ENCODE results near the gene RAB25. TPM values are rescaled to one million over a fixed set of nuclear protein-coding genes. Genes with fewer than 3 reads are reported as not detected.
A peak's percentile ranks its signal among the peaks of the same experiment; 100 is the strongest.

Gene RAB25
- total RNA-seq, 3 donors from 2014 or later (not counting 1 experiment from before 2014, with no cell fraction given): 0.82 TPM; not detected in 2

GRCh38 chr1:156103521-156103947, 42.6 kb downstream of the RAB25 start:
- Histone ChIP-seq H3K27me3 (ENCODE audit: control insufficient read depth, insufficient read depth, low read length) (no peaks in the 10 kb centered on the region), H3K36me3 (ENCODE audit: control insufficient read depth, insufficient read depth, low read length) (no peaks in the 10 kb centered on the region), H3K9me3 (ENCODE audit: control insufficient read depth, insufficient read depth, low read length) (no peaks in the 10 kb centered on the region), H3K4me1 (ENCODE audit: control insufficient read depth, insufficient read depth, low read length) (peaks cover 40% of the 10 kb centered on the region), H3K27ac (ENCODE audit: low read length) (no peak overlapping the region), H3K4me3 (ENCODE audit: low read length) (no peak overlapping the region)
- TF ChIP-seq CTCF (IDR thresholded peaks at IDR 0.05): no peak
- H3K9me3 Mint-ChIP-seq: no peaks in the 10 kb centered on the region
- ATAC-seq (no peak), DNase-seq (peak in 1 of 2 donors; percentile 63)
- no peak overlapping the region for H3K4me3 Mint-ChIP-seq
- 78% methylated on average over 9 of the region's 9 CpGs for WGBS (ENCODE audit: insufficient coverage)
- no peaks in the 10 kb centered on the region for H3K36me3 Mint-ChIP-seq
- peak overlapping the region; percentile 96 to 99 for H3K27ac Mint-ChIP-seq
- intact Hi-C loops (cut with micrococcal nuclease): no loop called here
- peaks cover 0 to 8% of the 10 kb centered on the region in 2 donors for H3K27me3 Mint-ChIP-seq (ENCODE audit: low read depth in 2 of 2)
- peaks cover 11 to 45% of the 10 kb centered on the region in 2 donors for H3K4me1 Mint-ChIP-seq

- intact Hi-C loops (cut with micrococcal nuclease): no loop called here
- ATAC-seq: peak in 1 of 3 donors; percentile 13
- TF ChIP-seq CTCF (IDR thresholded peaks at IDR 0.05): no peak
- Mint-ChIP-seq H3K27me3 (ENCODE audit: low read depth in 2 of 2) (peaks cover 0 to 8% of the 10 kb centered on the region in 2 donors), H3K9me3 (no peaks in the 10 kb centered on the region), H3K4me3 (peak overlapping the region; percentile 47), H3K27ac (peak overlapping the region; percentile 96 to 99), H3K4me1 (peaks cover 11 to 47% of the 10 kb centered on the region in 2 donors), H3K36me3 (no peaks in the 10 kb centered on the region)
- Histone ChIP-seq H3K4me3 (ENCODE audit: low read length) (no peak overlapping the region), H3K27ac (ENCODE audit: low read length) (no peak overlapping the region), H3K9me3 (ENCODE audit: control insufficient read depth, insufficient read depth, low read length) (no peaks in the 10 kb centered on the region), H3K36me3 (ENCODE audit: control insufficient read depth, insufficient read depth, low read length) (no peaks in the 10 kb centered on the region), H3K27me3 (ENCODE audit: control insufficient read depth, insufficient read depth, low read length) (no peaks in the 10 kb centered on the region), H3K4me1 (ENCODE audit: control insufficient read depth, insufficient read depth, low read length) (peaks cover 40% of the 10 kb centered on the region)
- WGBS (ENCODE audit: insufficient coverage): 57% methylated on average over 13 of the region's 15 CpGs
- peak; percentile 35 to 82 for DNase-seq
These were observed 43.3 kb downstream of the RAB25 start for GRCh38 chr1:156104065-156104810.

GRCh38 chr1:156104861-156105832, 44.2 kb downstream of the RAB25 start:
- intact Hi-C loops (cut with micrococcal nuclease): no loop called here
- no peaks in the 10 kb centered on the region for H3K9me3 Mint-ChIP-seq
- no peak for ATAC-seq
- TF ChIP-seq CTCF (IDR thresholded peaks at IDR 0.05): no peak
- H3K4me1 Mint-ChIP-seq: peaks cover 11 to 50% of the 10 kb centered on the region in 2 donors
- peak overlapping the region; percentile 96 to 99 for H3K27ac Mint-ChIP-seq
- H3K36me3 Mint-ChIP-seq: no peaks in the 10 kb centered on the region
- H3K27ac ChIP-seq (ENCODE audit: low read length): peak overlapping the region; percentile 90
- WGBS (ENCODE audit: insufficient coverage): 93% methylated on average over 11 of the region's 11 CpGs
- H3K9me3 ChIP-seq (ENCODE audit: control insufficient read depth, insufficient read depth, low read length): no peaks in the 10 kb centered on the region
- no peaks in the 10 kb centered on the region for H3K36me3 ChIP-seq (ENCODE audit: control insufficient read depth, insufficient read depth, low read length)
- peaks cover 0 to 8% of the 10 kb centered on the region in 2 donors for H3K27me3 Mint-ChIP-seq (ENCODE audit: low read depth in 2 of 2)
- no peaks in the 10 kb centered on the region for H3K27me3 ChIP-seq (ENCODE audit: control insufficient read depth, insufficient read depth, low read length)
- peak overlapping the region; percentile 90 for H3K4me3 Mint-ChIP-seq
- peaks cover 40% of the 10 kb centered on the region for H3K4me1 ChIP-seq (ENCODE audit: control insufficient read depth, insufficient read depth, low read length)
- DNase-seq: peak in 1 of 2 donors; percentile 39
- peak overlapping the region; percentile 50 for H3K4me3 ChIP-seq (ENCODE audit: low read length)
